Hepatocyte (in vitro differentiated cells): ENCODE results near the gene RASAL3.

ENCODE experiments used
- EZH2 ChIP-seq: fragments of 200-600 bp; sonication (generic); IDR thresholded peaks from 2 replicates; pipeline ENCODE4 v1.6.1; 2016; ENCODE audit warnings: antibody characterized with exemption, mild to moderate bottlenecking, borderline replicate concordance
- EZH2phosphoT487 ChIP-seq: fragments of 200-600 bp; sonication (generic); IDR thresholded peaks from one replicate; pipeline ENCODE4 v1.6.1; 2018; ENCODE audit warnings: antibody characterized with exemption, mild to moderate bottlenecking, low read depth, moderate library complexity; ENCODE audit not compliant: unreplicated experiment, severe bottlenecking
- TF ChIP-seq, protein P1 (sequence below): fragments of 200-600 bp; sonication (generic); IDR thresholded peaks from 2 replicates; pipeline ENCODE4 v1.5.1; 2016; ENCODE audit warnings: antibody characterized with exemption, mild to moderate bottlenecking; ENCODE audit not compliant: poor library complexity

DNA sequence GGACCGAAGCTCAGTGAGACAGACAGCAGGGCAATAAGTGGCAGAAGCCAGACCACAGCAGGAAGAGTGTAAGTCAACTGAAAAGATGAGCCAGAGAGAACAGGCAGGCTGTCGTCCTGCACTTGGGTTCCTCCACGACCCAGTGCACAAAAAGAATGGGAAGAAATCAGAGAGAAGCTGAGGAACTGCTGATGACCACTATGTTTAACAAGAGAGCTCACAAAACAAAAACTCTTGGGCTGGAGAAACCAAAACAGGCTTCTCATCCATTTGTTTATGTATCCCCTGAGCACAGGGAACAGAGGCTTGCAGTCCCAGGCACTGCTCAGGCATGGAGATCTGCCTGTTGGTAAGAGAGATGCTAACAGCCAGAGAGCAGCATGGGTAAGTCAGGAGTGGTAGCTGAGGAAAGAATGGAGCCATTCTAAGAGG lies 59.5 kb downstream of the RASAL3 start:
- TF ChIP-seq, protein P1, sequence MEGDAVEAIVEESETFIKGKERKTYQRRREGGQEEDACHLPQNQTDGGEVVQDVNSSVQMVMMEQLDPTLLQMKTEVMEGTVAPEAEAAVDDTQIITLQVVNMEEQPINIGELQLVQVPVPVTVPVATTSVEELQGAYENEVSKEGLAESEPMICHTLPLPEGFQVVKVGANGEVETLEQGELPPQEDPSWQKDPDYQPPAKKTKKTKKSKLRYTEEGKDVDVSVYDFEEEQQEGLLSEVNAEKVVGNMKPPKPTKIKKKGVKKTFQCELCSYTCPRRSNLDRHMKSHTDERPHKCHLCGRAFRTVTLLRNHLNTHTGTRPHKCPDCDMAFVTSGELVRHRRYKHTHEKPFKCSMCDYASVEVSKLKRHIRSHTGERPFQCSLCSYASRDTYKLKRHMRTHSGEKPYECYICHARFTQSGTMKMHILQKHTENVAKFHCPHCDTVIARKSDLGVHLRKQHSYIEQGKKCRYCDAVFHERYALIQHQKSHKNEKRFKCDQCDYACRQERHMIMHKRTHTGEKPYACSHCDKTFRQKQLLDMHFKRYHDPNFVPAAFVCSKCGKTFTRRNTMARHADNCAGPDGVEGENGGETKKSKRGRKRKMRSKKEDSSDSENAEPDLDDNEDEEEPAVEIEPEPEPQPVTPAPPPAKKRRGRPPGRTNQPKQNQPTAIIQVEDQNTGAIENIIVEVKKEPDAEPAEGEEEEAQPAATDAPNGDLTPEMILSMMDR = no peak
- TF ChIP-seq EZH2 = no peak
- TF ChIP-seq EZH2phosphoT487 = no peak
